Measurements from ENCODE around the gene MFSD2B. TPM values are rescaled to one million over a fixed set of nuclear protein-coding genes. Genes with fewer than 3 reads are reported as not detected.

The MFSD2B gene
- total RNA-seq, 4 donors from 2014 or later: 0.16 TPM; not detected in 3

DNA sequence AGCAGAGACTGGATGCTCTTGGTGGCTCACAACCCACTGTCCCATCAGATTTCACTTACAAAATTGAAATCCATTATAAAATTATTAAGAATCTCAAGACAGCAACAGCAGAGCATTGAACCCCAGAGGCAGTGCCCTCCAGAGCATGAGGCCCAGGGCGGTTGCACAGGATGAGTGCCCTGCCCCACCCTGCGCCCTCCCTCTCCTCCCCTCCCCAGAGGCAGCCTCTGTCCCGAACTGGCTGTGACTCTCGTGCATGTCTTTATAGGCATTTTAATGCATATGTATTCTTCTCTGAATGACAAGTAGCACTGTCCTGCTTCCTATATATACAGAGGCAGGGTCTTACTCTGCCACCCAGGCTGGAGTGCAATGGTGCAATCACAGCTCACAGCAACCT is 10.4 kb downstream of the MFSD2B start:
- Histone ChIP-seq H3K36me3 (no peaks in the 10 kb centered on the region), H3K9me3 (no peaks in the 10 kb centered on the region), H3K27me3 (no peaks in the 10 kb centered on the region), H3K27ac (no peak overlapping the region), H3K4me1 (no peaks in the 10 kb centered on the region), H3K4me3 (no peak overlapping the region)
- no peak for DNase-seq
- WGBS, 2 donors (ENCODE audit: low coverage in 1 of 2): 80% methylated on average over 4 of the region's 4 CpGs; no CpG with 5 or more reads in 1 of the 2 donors
- TF ChIP-seq POLR2AphosphoS5 (IDR thresholded peaks at IDR 0.05) (no peak), POLR2A (IDR thresholded peaks at IDR 0.05) (no peak), EP300 (IDR thresholded peaks at IDR 0.05; ENCODE audit: low read depth) (no peak)
- TF ChIP-seq, protein P1, sequence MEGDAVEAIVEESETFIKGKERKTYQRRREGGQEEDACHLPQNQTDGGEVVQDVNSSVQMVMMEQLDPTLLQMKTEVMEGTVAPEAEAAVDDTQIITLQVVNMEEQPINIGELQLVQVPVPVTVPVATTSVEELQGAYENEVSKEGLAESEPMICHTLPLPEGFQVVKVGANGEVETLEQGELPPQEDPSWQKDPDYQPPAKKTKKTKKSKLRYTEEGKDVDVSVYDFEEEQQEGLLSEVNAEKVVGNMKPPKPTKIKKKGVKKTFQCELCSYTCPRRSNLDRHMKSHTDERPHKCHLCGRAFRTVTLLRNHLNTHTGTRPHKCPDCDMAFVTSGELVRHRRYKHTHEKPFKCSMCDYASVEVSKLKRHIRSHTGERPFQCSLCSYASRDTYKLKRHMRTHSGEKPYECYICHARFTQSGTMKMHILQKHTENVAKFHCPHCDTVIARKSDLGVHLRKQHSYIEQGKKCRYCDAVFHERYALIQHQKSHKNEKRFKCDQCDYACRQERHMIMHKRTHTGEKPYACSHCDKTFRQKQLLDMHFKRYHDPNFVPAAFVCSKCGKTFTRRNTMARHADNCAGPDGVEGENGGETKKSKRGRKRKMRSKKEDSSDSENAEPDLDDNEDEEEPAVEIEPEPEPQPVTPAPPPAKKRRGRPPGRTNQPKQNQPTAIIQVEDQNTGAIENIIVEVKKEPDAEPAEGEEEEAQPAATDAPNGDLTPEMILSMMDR (IDR thresholded peaks at IDR 0.05): no peak
- intact Hi-C loops (cut with DNase I; ENCODE audit: low total_unique reads) (no loop called here), in situ Hi-C loops (cut with MboI; ENCODE audit: low pct_ligation_motif_present in 1 of 4, low pct_unique_long_range_greater_than_20kb in 1 of 4, low sequenced_read_pairs in 3 of 4) (no loop called here)

DNA sequence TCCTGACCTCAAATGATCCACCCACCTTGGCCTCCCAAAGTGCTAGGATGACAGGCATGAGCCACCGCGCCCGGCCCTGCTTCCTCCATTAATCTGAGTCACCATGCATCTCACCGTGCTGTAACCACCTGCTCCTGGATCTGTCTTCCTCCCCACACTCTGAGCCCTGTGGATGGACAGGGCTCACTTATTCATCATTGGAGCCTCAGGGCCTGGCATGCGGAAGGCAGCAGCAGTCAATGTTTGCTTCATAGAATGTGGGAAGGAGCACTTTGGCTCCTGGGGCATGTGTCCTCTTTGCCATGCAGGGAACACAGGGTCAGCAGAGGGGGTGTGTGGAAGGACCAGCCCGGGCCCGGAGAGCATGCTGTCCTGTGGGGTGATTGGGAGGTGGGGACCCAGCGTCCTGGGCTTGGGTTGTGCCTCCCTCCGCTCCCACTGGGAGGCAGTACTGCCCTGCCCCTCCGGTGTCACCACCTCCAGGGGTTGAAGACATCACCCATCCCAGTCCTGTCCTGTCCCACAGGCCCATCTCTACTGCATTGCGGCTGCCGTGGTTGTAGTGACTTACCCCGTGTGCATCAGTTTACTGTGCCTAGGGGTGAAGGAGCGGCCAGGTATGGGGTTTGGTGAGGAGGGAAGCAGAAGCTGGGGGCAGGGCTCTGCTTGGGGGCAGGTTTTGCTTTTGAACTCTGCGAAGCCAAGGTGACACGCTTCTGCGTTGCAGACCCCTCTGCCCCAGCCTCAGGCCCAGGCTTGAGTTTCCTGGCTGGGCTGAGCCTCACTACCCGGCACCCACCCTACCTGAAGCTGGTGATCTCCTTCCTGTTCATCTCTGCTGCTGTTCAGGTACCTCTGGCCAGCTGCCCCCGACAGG is 11.5 kb downstream of the MFSD2B start:
- H3K27ac ChIP-seq: no peak overlapping the region

DNA sequence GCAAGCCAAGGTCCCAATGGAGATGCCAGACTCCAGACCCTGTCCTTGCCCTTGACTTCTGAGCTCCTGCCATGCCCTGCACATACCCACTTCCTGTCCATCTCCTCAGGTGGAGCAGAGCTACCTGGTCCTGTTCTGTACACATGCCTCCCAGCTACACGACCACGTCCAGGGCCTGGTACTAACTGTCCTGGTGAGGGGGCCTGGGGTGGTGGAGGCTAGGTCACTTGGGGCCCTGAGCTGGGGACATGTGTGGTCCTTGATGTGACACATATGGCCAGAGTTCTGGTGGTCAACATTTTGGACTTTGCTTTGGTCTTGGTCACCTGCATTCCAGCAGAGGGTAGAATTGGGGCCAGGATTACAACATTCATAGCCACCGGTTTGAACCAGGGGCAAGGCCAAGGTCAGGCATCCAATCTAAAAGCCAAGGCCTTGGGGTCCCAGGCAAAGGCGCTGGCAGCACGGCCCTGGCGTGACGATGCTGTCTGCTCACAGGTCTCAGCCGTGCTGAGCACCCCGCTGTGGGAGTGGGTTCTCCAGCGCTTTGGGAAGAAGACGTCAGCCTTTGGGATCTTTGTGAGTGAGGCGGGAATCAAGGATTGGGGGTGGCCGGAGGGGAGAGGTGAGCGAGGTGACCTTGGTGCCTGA is 12.6 kb downstream of the MFSD2B start:
- no peak overlapping the region for H3K27ac ChIP-seq
- no peak for TF ChIP-seq POLR2AphosphoS5 (IDR thresholded peaks at IDR 0.05)
- TF ChIP-seq, protein P1 (IDR thresholded peaks at IDR 0.05): no peak
- no peak for TF ChIP-seq EP300 (IDR thresholded peaks at IDR 0.05; ENCODE audit: low read depth)
- TF ChIP-seq POLR2A (IDR thresholded peaks at IDR 0.05): no peak
- no peaks in the 10 kb centered on the region for H3K36me3 ChIP-seq
- in situ Hi-C loops (cut with MboI; ENCODE audit: low pct_ligation_motif_present in 1 of 4, low pct_unique_long_range_greater_than_20kb in 1 of 4, low sequenced_read_pairs in 3 of 4): no loop called here
- no peak overlapping the region for H3K4me3 ChIP-seq
- DNase-seq: no peak
- no peaks in the 10 kb centered on the region for H3K4me1 ChIP-seq
- intact Hi-C loops (cut with DNase I; ENCODE audit: low total_unique reads): no loop called here
- H3K9me3 ChIP-seq: no peaks in the 10 kb centered on the region
- no peaks in the 10 kb centered on the region for H3K27me3 ChIP-seq
- WGBS, 2 donors (ENCODE audit: low coverage in 1 of 2): 96% methylated on average over 14 of the region's 14 CpGs; no CpG with 5 or more reads in 1 of the 2 donors

More for the DNA sequence above, 11.5 kb downstream of the MFSD2B start:
- H3K4me3 ChIP-seq: no peak overlapping the region
- H3K4me1 ChIP-seq: no peaks in the 10 kb centered on the region
- no peaks in the 10 kb centered on the region for H3K27me3 ChIP-seq
- DNase-seq: peak; percentile 33
- intact Hi-C loops (cut with DNase I; ENCODE audit: low total_unique reads) (no loop called here), in situ Hi-C loops (cut with MboI; ENCODE audit: low pct_ligation_motif_present in 1 of 4, low pct_unique_long_range_greater_than_20kb in 1 of 4, low sequenced_read_pairs in 3 of 4) (no loop called here)
- no peaks in the 10 kb centered on the region for H3K9me3 ChIP-seq
- WGBS, 2 donors (ENCODE audit: low coverage in 1 of 2): 77% methylated on average over 16 of the region's 19 CpGs; no CpG with 5 or more reads in 1 of the 2 donors
- no peaks in the 10 kb centered on the region for H3K36me3 ChIP-seq
- TF ChIP-seq, protein P1 (IDR thresholded peaks at IDR 0.05): peak in 4 of 5 experiments; percentile 29 to 61 (median 38)
- TF ChIP-seq POLR2A (IDR thresholded peaks at IDR 0.05) (no peak), POLR2AphosphoS5 (IDR thresholded peaks at IDR 0.05) (no peak), EP300 (IDR thresholded peaks at IDR 0.05; ENCODE audit: low read depth) (no peak)

DNA sequence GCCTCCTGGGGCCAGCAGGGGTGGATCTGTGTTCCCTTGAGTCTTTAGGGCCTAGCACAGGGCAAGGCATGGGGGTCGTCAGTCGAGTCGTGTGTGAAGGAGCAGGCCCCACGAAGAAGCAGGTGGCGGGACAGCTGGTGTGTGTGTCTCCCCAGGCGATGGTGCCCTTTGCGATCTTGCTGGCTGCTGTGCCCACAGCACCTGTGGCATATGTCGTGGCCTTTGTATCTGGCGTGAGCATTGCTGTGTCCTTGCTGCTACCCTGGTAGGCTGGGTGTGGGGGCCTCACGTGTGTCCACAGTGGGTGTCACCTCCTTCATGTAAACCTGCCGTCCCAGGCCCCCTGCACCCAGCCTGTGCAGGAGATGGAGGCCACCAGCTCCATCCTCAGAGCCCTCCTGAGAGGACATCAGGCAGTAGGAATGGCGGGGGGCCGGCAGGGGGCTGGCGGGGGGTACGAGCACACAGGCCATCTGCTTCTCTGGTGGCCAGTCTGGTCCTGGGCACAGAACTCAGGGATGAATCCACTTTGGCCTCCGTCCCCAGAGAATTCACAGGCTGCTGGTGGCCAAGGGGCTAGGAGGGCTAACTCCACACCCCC is 13.2 kb downstream of the MFSD2B start:
- intact Hi-C loops (cut with DNase I; ENCODE audit: low total_unique reads) (no loop called here), in situ Hi-C loops (cut with MboI; ENCODE audit: low pct_ligation_motif_present in 1 of 4, low pct_unique_long_range_greater_than_20kb in 1 of 4, low sequenced_read_pairs in 3 of 4) (no loop called here)
- WGBS, 2 donors (ENCODE audit: low coverage in 1 of 2): 94% methylated on average over 14 of the region's 16 CpGs; no CpG with 5 or more reads in 1 of the 2 donors
- H3K9me3 ChIP-seq: no peaks in the 10 kb centered on the region
- TF ChIP-seq EP300 (IDR thresholded peaks at IDR 0.05; ENCODE audit: low read depth) (no peak), POLR2AphosphoS5 (IDR thresholded peaks at IDR 0.05) (no peak), POLR2A (IDR thresholded peaks at IDR 0.05) (no peak)
- TF ChIP-seq, protein P1 (IDR thresholded peaks at IDR 0.05): no peak
- H3K4me3 ChIP-seq: no peak overlapping the region
- H3K27me3 ChIP-seq: no peaks in the 10 kb centered on the region
- H3K4me1 ChIP-seq: no peaks in the 10 kb centered on the region
- no peak for DNase-seq
- no peaks in the 10 kb centered on the region for H3K36me3 ChIP-seq
- H3K27ac ChIP-seq: no peak overlapping the region

Measured in transverse colon (tissue), 4 donors.